Pancreas (tissue), 10 donors: Measurements from ENCODE around the gene IDI1. TPM values are rescaled to one million over a fixed set of nuclear protein-coding genes. Genes with fewer than 3 reads are reported as not detected.
A peak's percentile ranks its signal among the peaks of the same experiment; 100 is the strongest.

Experiments
- ATAC-seq, 4 donors: fragments of 200-7000 bp; cut with Tn5 transposase; one replicate each; pipeline versions ENCODE4 v1.8.0 to v1.9.1; 2020; ENCODE audit warnings: mild to moderate bottlenecking in 4 of 4, moderate library complexity in 4 of 4
- DNase-seq, 6 donors: peaks; one replicate each; pipeline ENCODE4 v3.0.0-alpha.2; 2020
- FAIRE-seq: peaks from 2 replicates; lab custom pipeline; 2012; peaks lifted over from hg19 to GRCh38; lab: Jason Lieb, UNC
- H3K27ac ChIP-seq, 4 donors: fragments of 200-600 bp; sonication (generic); 1 replicate in 3 of 4; 2 replicates in 1 of 4; pipeline versions ENCODE4 v1.5.0 to v1.8.0; 2020
- H3K27me3 ChIP-seq, 4 donors: fragments of 200-600 bp; one replicate each; pipeline ENCODE4 v1.8.0; 2021
- H3K36me3 ChIP-seq, 3 donors: fragments of 200-600 bp; sonication (generic) in 1 of 3; one replicate each; pipeline versions ENCODE4 v1.5.0 to v1.8.0; 2020 to 2021
- H3K4me1 ChIP-seq, 3 donors: fragments of 200-600 bp; one replicate each; pipeline ENCODE4 v1.8.0; 2021
- H3K4me3 ChIP-seq, 4 donors: fragments of 200-600 bp; sonication (generic) in 2 of 4; one replicate each; pipeline versions ENCODE4 v1.5.0 to v1.8.0; 2020 to 2021
- H3K9me3 ChIP-seq, 4 donors: fragments of 200-600 bp; one replicate each; pipeline ENCODE4 v1.8.0; 2021
- WGBS, 2 donors: extraction: QIAGEN DNeasy Blood & Tissue Kit; methylation state at CpG; one replicate each; pipeline ENCODE4 v1.1.7; 2013; 5-methylcytosine and 5-hydroxymethylcytosine counted together
- intact Hi-C, 3 donors: fragments of 100-400 bp; cut with DNase I; formaldehyde crosslinking; loops; one replicate each; pipeline versions ENCODE4 v1.11.1 to v1.14.2; 2022
- polyA plus RNA-seq, 2 donors: library from polyadenylated mRNA; stranded (reverse); fragments of 200-250 nt; gene quantifications; one replicate each; pipeline ENCODE4 v1.2.3, GENCODE V29; 2013
- total RNA-seq, 6 donors: library from RNA; stranded (reverse); fragmentation: NEBNext Ultra II Directional in 4 of 6; extraction: Animal tissue kit (Norgen Biotek cat#: 25700) in 4 of 6; gene quantifications; one replicate each; pipeline versions ENCODE4 v1.2.1 to v1.2.4, GENCODE V29; 2021 to 2023
- TF ChIP-seq, protein P1 (sequence below), 4 donors: fragments of 200-600 bp; sonication (generic) in 3 of 4; IDR thresholded peaks; one replicate each; pipeline versions ENCODE4 v1.5.0 to v1.8.0; 2021; ENCODE audit warnings: antibody characterized with exemption in 4 of 4
- donor health status: healthy with polysubstance abuse.
- donor health status: DM: no; HTN: no; CAD: no; lungs with moderate emphysema.
- donor health status: DM: no; HTN: no; CAD: no.
- donor health status: control.
- donor health status: control.
- donor health status: Bipolar disorder and iron deficiency.
- donor health status: DM: yes; HTN: yes; CAD: no.
- donor health status: DM: no; HTN: no; CAD: no.
- donor health status: DM: no; HTN: no; CAD: no.
- donor health status: DM: yes; HTN: yes; CAD: no.

The IDI1 gene
- total RNA-seq (10 to 100 TPM in 3 of 6 donors, 1 to 10 TPM in 3; 5.4 to 13.4 (median 9.6) TPM), polyA plus RNA-seq (10 to 100 TPM in 1 of 2 donors, 1 to 10 TPM in 1; 8.3 to 26.7 TPM)

DNA sequence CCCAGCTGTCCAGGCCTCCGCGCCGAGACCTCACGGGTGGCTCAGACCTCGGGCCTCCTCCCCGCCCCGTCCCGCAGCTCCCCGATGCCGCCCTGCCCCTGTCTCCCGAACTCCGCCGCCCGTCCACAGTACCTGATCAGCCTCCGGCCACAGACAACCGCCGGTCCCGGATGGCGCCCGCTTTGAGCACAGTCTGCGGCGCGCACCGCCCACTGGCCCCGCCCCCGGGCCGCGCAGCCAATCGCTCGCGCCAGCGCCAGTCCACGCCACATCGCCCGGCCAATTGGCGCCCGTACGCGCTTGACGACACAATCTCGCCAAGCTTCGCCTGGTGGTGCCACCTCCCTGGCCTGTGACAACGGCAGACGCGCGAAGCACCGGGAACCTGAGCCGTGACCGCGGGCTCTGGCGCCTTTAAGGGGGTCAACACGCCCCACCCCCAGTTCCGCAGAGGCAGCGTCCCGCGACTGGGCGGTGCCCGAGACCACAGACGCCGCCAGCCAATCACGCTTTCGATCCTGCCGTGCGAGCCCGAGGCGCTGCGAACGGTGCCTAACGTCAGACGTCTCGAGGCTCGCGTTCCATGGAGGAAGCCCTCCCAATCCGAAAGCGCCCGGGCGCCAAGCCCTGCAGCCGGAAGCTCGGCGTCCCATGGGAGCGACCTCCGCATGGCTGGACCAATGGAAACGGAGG is at the start of gene IDI1:
IDI1 (minus strand) TSS at position 388 of the 693 bp plus-strand sequence; CDS start at position 272, 116 bp downstream.
- FAIRE-seq (no peak), DNase-seq (peak; percentile 95 to 98 (median 97)), ATAC-seq (peak; percentile 91 to 97 (median 94))
- H3K4me3 ChIP-seq = peak within 1 kb of the TSS; percentile 51 to 66 (median 58)
- intact Hi-C loops = no loop called here
- no peaks in the 10 kb centered on the region for H3K9me3 ChIP-seq
- WGBS, 2 donors = 1% methylated on average over 77 to 83 of the region's 83 CpGs
- TF ChIP-seq, protein P1, sequence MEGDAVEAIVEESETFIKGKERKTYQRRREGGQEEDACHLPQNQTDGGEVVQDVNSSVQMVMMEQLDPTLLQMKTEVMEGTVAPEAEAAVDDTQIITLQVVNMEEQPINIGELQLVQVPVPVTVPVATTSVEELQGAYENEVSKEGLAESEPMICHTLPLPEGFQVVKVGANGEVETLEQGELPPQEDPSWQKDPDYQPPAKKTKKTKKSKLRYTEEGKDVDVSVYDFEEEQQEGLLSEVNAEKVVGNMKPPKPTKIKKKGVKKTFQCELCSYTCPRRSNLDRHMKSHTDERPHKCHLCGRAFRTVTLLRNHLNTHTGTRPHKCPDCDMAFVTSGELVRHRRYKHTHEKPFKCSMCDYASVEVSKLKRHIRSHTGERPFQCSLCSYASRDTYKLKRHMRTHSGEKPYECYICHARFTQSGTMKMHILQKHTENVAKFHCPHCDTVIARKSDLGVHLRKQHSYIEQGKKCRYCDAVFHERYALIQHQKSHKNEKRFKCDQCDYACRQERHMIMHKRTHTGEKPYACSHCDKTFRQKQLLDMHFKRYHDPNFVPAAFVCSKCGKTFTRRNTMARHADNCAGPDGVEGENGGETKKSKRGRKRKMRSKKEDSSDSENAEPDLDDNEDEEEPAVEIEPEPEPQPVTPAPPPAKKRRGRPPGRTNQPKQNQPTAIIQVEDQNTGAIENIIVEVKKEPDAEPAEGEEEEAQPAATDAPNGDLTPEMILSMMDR (IDR thresholded peaks at IDR 0.05) = no peak
- H3K4me1 ChIP-seq = peaks cover 13 to 43% (median 18%) of the 10 kb centered on the region in 3 donors
- H3K27ac ChIP-seq = peak within 1 kb of the TSS; percentile 98 to 100 (median 100)
- peaks cover 0 to 4% (median 0%) of the 10 kb centered on the region in 3 donors for H3K36me3 ChIP-seq
- H3K27me3 ChIP-seq = no peaks in the 10 kb centered on the region

DNA sequence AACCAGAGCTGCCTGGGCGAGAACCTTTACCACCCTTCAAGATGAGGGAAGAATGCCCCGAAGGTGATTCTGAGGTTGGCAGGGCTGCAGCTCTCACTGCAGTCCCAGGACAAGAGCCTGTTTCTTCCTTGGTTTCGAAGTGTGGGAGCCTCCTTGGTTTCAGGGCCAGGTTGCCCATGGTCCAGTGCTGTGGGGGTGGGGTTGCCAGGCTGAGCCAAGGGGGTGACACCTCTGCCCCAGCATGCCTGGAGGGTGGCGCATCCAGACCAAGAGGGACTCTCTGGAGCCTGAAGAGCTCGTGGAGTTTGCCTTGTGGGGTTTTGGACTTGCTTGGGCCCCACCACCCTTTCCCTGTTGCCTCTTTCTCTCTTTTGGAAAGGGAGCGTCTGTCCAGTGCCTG is 48.5 kb upstream of the IDI1 start:
- ATAC-seq (no peak), FAIRE-seq (no peak), DNase-seq (peak in 1 of 6 donors; percentile 36)
- Histone ChIP-seq H3K27me3 (no peaks in the 10 kb centered on the region), H3K4me1 (no peaks in the 10 kb centered on the region), H3K4me3 (no peak overlapping the region), H3K36me3 (peaks cover 0 to 34% (median 8%) of the 10 kb centered on the region in 3 donors), H3K27ac (no peak overlapping the region), H3K9me3 (no peaks in the 10 kb centered on the region)
- intact Hi-C loops = no loop called here
- WGBS, 2 donors = 89 to 91% methylated on average over 6 of the region's 6 CpGs
- TF ChIP-seq, protein P1 (IDR thresholded peaks at IDR 0.05) = no peak

DNA sequence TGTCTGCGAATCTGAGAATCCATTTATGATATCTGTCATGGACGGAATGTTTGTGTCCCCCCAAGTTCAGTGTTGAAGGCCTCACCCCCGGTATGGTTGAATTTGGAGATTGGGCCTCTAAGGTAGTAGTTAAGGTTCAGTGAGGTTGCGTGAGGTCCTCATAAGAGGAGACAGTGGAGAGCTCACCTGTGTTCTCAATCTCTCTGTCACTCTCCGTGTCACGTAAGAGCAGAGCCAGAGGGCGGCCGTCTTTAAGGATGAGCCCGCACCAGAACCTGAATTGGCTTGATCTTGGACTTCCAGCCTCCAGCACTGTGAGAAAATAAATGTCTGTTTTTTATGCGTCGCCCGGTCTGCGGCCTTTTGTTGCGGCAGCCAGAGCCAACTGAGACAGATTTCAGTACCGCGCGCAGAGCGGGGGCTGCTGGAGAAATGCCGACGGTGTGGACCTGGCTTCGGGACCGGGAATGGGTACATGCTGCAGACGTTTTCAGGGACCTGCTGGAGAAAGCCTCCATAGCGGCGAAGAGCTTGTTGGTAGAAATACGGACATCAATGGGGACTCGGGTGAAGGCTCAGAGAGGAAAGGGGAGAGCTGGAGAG is 47.5 kb upstream of the IDI1 start:
- H3K9me3 ChIP-seq = no peaks in the 10 kb centered on the region
- ATAC-seq (no peak), FAIRE-seq (no peak), DNase-seq (peak in 1 of 6 donors; percentile 41)
- intact Hi-C loops = no loop called here
- H3K4me3 ChIP-seq = no peak overlapping the region
- H3K27ac ChIP-seq = no peak overlapping the region
- no peaks in the 10 kb centered on the region for H3K27me3 ChIP-seq
- WGBS, 2 donors = 92 to 95% methylated on average over 27 of the region's 27 CpGs
- H3K36me3 ChIP-seq = peaks cover 0 to 34% (median 8%) of the 10 kb centered on the region in 3 donors
- H3K4me1 ChIP-seq = no peaks in the 10 kb centered on the region
- TF ChIP-seq, protein P1 (IDR thresholded peaks at IDR 0.05) = no peak

DNA sequence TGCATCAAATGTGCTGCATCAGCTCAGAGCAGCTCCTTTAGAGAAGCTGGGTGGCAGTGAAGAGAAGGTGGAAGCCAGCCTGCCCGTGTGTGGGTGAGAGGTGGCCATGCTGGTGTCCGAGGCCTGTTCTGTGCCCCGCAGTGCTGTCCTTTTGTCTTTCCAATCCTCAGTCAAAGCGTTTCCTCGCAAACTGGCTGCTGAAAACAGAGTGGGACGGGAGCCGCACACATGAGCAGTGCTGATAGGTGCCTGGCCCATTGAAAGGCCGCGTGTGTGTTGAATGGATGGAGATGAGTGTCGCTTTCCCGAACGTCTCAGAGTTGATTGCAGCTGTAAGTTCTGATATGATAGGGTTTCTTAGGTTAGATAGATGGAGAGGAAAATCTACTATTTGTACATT is 46.6 kb upstream of the IDI1 start:
- H3K4me1 ChIP-seq = no peaks in the 10 kb centered on the region
- no peak overlapping the region for H3K27ac ChIP-seq
- peaks cover 0 to 37% (median 8%) of the 10 kb centered on the region in 3 donors for H3K36me3 ChIP-seq
- 88 to 91% methylated on average over 12 of the region's 12 CpGs for WGBS, 2 donors
- ATAC-seq (no peak), DNase-seq (peak in 1 of 6 donors; percentile 31), FAIRE-seq (no peak)
- TF ChIP-seq, protein P1 (IDR thresholded peaks at IDR 0.05) = no peak
- intact Hi-C loops = no loop called here
- no peaks in the 10 kb centered on the region for H3K27me3 ChIP-seq
- H3K4me3 ChIP-seq = no peak overlapping the region
- no peaks in the 10 kb centered on the region for H3K9me3 ChIP-seq
